ENCODE results near the gene DCST1. TPM values are rescaled to one million over a fixed set of nuclear protein-coding genes. Genes with fewer than 3 reads are reported as not detected.

Gene DCST1
- polyA plus RNA-seq, 1 experiment, result not detected

- TF ChIP-seq CTCF (IDR thresholded peaks at IDR 0.05; ENCODE audit: low read depth, low read length), result no peak
- ChIA-PET POLR2A (no interaction called here), CTCF (interaction anchor here (4.5 kb wide), 1 partner anchor 8 kb away, joined by 38 read pairs; no protein-coding TSS in a partner anchor)
- no peak overlapping the region for H3K27ac ChIP-seq (ENCODE audit: low read depth, low read length)
- no peaks in the 10 kb centered on the region for H3K9me3 ChIP-seq (ENCODE audit: control insufficient read depth, insufficient read depth, low read length)
- DNase-seq (ENCODE audit: low read depth, low spot score), result no peak
- H3K27me3 ChIP-seq (ENCODE audit: control insufficient read depth, insufficient read depth, low read length), result no peaks in the 10 kb centered on the region
- H3K4me3 ChIP-seq (ENCODE audit: low read depth, low read length), result no peak overlapping the region
Observed at GRCh38 chr1:155009742-155010141, 23.9 kb upstream of the DCST1 start.

GRCh38 chr1:155010211-155010918, 23.3 kb upstream of the DCST1 start:
- no peak for DNase-seq (ENCODE audit: low read depth, low spot score)
- Histone ChIP-seq H3K9me3 (ENCODE audit: control insufficient read depth, insufficient read depth, low read length) (no peaks in the 10 kb centered on the region), H3K27me3 (ENCODE audit: control insufficient read depth, insufficient read depth, low read length) (no peaks in the 10 kb centered on the region), H3K4me3 (ENCODE audit: low read depth, low read length) (no peak overlapping the region), H3K27ac (ENCODE audit: low read depth, low read length) (no peak overlapping the region)
- ChIA-PET POLR2A (no interaction called here), CTCF (interaction anchor here (1.0 kb wide), 2 partner anchors 14 to 184 kb away, joined by 3 to 4 read pairs; no protein-coding TSS in a partner anchor)
- TF ChIP-seq CTCF (IDR thresholded peaks at IDR 0.05; ENCODE audit: low read depth, low read length), result no peak

GRCh38 chr1:155011004-155011416, 22.6 kb upstream of the DCST1 start:
- TF ChIP-seq CTCF (IDR thresholded peaks at IDR 0.05; ENCODE audit: low read depth, low read length), result no peak
- H3K27me3 ChIP-seq (ENCODE audit: control insufficient read depth, insufficient read depth, low read length), result no peaks in the 10 kb centered on the region
- ChIA-PET CTCF (interaction anchor here (1.0 kb wide), 2 partner anchors 15 to 183 kb away, joined by 3 to 4 read pairs; no protein-coding TSS in a partner anchor), POLR2A (no interaction called here)
- no peak overlapping the region for H3K4me3 ChIP-seq (ENCODE audit: low read depth, low read length)
- no peak overlapping the region for H3K27ac ChIP-seq (ENCODE audit: low read depth, low read length)
- DNase-seq (ENCODE audit: low read depth, low spot score), result no peak
- no peaks in the 10 kb centered on the region for H3K9me3 ChIP-seq (ENCODE audit: control insufficient read depth, insufficient read depth, low read length)

- Histone ChIP-seq H3K9me3 (ENCODE audit: control insufficient read depth, insufficient read depth, low read length) (no peaks in the 10 kb centered on the region), H3K27ac (ENCODE audit: low read depth, low read length) (no peak overlapping the region), H3K4me3 (ENCODE audit: low read depth, low read length) (no peak overlapping the region), H3K27me3 (ENCODE audit: control insufficient read depth, insufficient read depth, low read length) (no peaks in the 10 kb centered on the region)
- ChIA-PET CTCF (interaction anchor here (1.0 kb wide), 1 partner anchor 182 kb away, joined by 4 read pairs; no protein-coding TSS in a partner anchor), POLR2A (interaction anchor here (0.6 kb wide), 1 partner anchor 707 kb away, joined by 4 read pairs; no protein-coding TSS in a partner anchor)
- no peak for DNase-seq (ENCODE audit: low read depth, low spot score)
- no peak for TF ChIP-seq CTCF (IDR thresholded peaks at IDR 0.05; ENCODE audit: low read depth, low read length)
Observed at GRCh38 chr1:155011437-155012025, 22.1 kb upstream of the DCST1 start.

- POLR2A ChIA-PET, result interaction anchor here (0.6 kb wide), 1 partner anchor 708 kb away, joined by 4 read pairs; no protein-coding TSS in a partner anchor
- no peak overlapping the region for H3K27ac ChIP-seq (ENCODE audit: low read depth, low read length)
- no peaks in the 10 kb centered on the region for H3K27me3 ChIP-seq (ENCODE audit: control insufficient read depth, insufficient read depth, low read length)
- no peak for TF ChIP-seq CTCF (IDR thresholded peaks at IDR 0.05; ENCODE audit: low read depth, low read length)
- H3K9me3 ChIP-seq (ENCODE audit: control insufficient read depth, insufficient read depth, low read length), result no peaks in the 10 kb centered on the region
- no peak overlapping the region for H3K4me3 ChIP-seq (ENCODE audit: low read depth, low read length)
- CTCF ChIA-PET, result interaction anchor here (0.8 to 1.0 kb wide), 2 partner anchors 16 to 47 kb away, joined by 3 to 4 read pairs; no protein-coding TSS in a partner anchor
- DNase-seq (ENCODE audit: low read depth, low spot score), result no peak
Observed at GRCh38 chr1:155012026-155012546, 21.5 kb upstream of the DCST1 start.
